Epithelial cell of proximal tubule (primary cell): ENCODE results near the gene RNF150. TPM values are rescaled to one million over a fixed set of nuclear protein-coding genes. Genes with fewer than 3 reads are reported as not detected.
"Not testable (repeated sequence)": the region's sequence is repeated elsewhere in the genome, so short reads cannot be mapped to it uniquely, and the experiment has no call there.

Experiments used
- DNase-seq: peaks from one replicate; pipeline ENCODE4 v3.0.0-alpha.2; 2011; ENCODE audit warnings: low read depth
- H3K4me3 ChIP-seq: 2 replicates; pipeline ENCODE4 v1.5.1; 2011; ENCODE audit warnings: low read depth, mild to moderate bottlenecking, low read length
- CTCF ChIP-seq: conservative IDR thresholded peaks from 2 replicates; pipeline ENCODE4 v1.5.1; 2012; ENCODE audit warnings: low read depth, mild to moderate bottlenecking, low read length
- total RNA-seq: library from RNA; depleted of rRNA; stranded (reverse); fragments of >200 nt; gene quantifications from 2 replicates; pipeline ENCODE4 v1.2.3, GENCODE V29; 2015

RNF150 gene
- total RNA-seq, 1 donor from 2014 or later, result 0.69 TPM

- no peak overlapping the region for H3K4me3 ChIP-seq
- no peak for DNase-seq
- no peak for TF ChIP-seq CTCF
These were observed 36.1 kb upstream of the RNF150 start for GRCh38 chr4:141169391-141169790.

- DNase-seq, H3K4me3 ChIP-seq: not testable (repeated sequence)
These were observed 31.7 kb upstream of the RNF150 start for GRCh38 chr4:141165001-141165400.

- no peak overlapping the region for H3K4me3 ChIP-seq
- no peak for TF ChIP-seq CTCF
- DNase-seq, result no peak
These were observed 25.8 kb upstream of the RNF150 start for GRCh38 chr4:141159027-141159426.

- peak; percentile 50 for TF ChIP-seq CTCF
- no peak for DNase-seq
- H3K4me3 ChIP-seq, result no peak overlapping the region
These were observed 24.9 kb upstream of the RNF150 start for GRCh38 chr4:141158219-141158618.

- no peak overlapping the region for H3K4me3 ChIP-seq
- TF ChIP-seq CTCF, result no peak
- DNase-seq, result no peak
These were observed 22.3 kb upstream of the RNF150 start for GRCh38 chr4:141155586-141155985.

- H3K4me3 ChIP-seq, result no peak overlapping the region
- DNase-seq, result no peak
- TF ChIP-seq CTCF, result no peak
These were observed 21.5 kb upstream of the RNF150 start for GRCh38 chr4:141154725-141155124.

- no peak overlapping the region for H3K4me3 ChIP-seq
- TF ChIP-seq CTCF, result no peak
- DNase-seq, result no peak
These were observed 20.7 kb upstream of the RNF150 start for GRCh38 chr4:141153751-141154510.

- H3K4me3 ChIP-seq, result no peak overlapping the region
- DNase-seq, result no peak
- TF ChIP-seq CTCF, result no peak
These were observed 10.9 kb upstream of the RNF150 start for GRCh38 chr4:141144207-141144606.
